GM23248 (cell line): ENCODE results near the gene EPHA5. TPM values are rescaled to one million over a fixed set of nuclear protein-coding genes. Genes with fewer than 3 reads are reported as not detected.

Experiments
- DNase-seq: peaks from one replicate; pipeline ENCODE4 v3.0.0-alpha.2; 2015
- H2AFZ ChIP-seq: fragments of 200-600 bp; sonication (generic); 2 replicates; pipeline ENCODE4 v1.6.1; 2016; ENCODE audit warnings: antibody characterized with exemption
- H3F3A ChIP-seq: fragments of 200-600 bp; sonication (generic); 2 replicates; pipeline ENCODE4 v1.6.1; 2016; ENCODE audit warnings: mild to moderate bottlenecking, antibody characterized with exemption, mixed run types; ENCODE audit not compliant: insufficient read depth
- H3K27ac ChIP-seq: fragments of 200-600 bp; sonication (generic); 2 replicates; pipeline ENCODE4 v1.5.1; 2016; ENCODE audit warnings: mild to moderate bottlenecking
- H3K27me3 ChIP-seq: fragments of 200-600 bp; sonication (generic); replicated peaks from 2 replicates; pipeline ENCODE4 v1.6.1; 2016; ENCODE audit warnings: mild to moderate bottlenecking; ENCODE audit not compliant: insufficient read depth
- H3K36me3 ChIP-seq: fragments of 200-600 bp; sonication (generic); 2 replicates; pipeline ENCODE4 v1.6.1; 2016; ENCODE audit warnings: low read depth, mild to moderate bottlenecking
- H3K4me1 ChIP-seq: fragments of 200-600 bp; sonication (generic); 2 replicates; pipeline ENCODE4 v1.6.1; 2016; ENCODE audit warnings: mild to moderate bottlenecking; ENCODE audit not compliant: insufficient read depth
- H3K4me2 ChIP-seq: fragments of 200-600 bp; sonication (generic); one replicate; pipeline ENCODE4 v1.6.1; 2016; ENCODE audit warnings: mild to moderate bottlenecking; ENCODE audit not compliant: unreplicated experiment
- H3K4me3 ChIP-seq: fragments of 200-600 bp; sonication (generic); 2 replicates; pipeline ENCODE4 v1.5.1; 2016; ENCODE audit warnings: mild to moderate bottlenecking
- H3K79me2 ChIP-seq: fragments of 200-600 bp; sonication (generic); 2 replicates; pipeline ENCODE4 v1.6.1; 2016; ENCODE audit warnings: mild to moderate bottlenecking; ENCODE audit not compliant: insufficient read depth
- H3K9ac ChIP-seq: fragments of 200-600 bp; sonication (generic); 2 replicates; pipeline ENCODE4 v1.6.1; 2016; ENCODE audit warnings: mild to moderate bottlenecking
- H3K9me2 ChIP-seq: fragments of 200-600 bp; sonication (generic); 2 replicates; pipeline ENCODE4 v1.6.1; 2016; ENCODE audit warnings: mixed run types, mild to moderate bottlenecking, moderate library complexity; ENCODE audit not compliant: insufficient read depth
- H3K9me3 ChIP-seq: fragments of 200-600 bp; sonication (generic); one replicate; pipeline ENCODE4 v1.6.1; 2017; ENCODE audit warnings: low read depth
- H4K20me1 ChIP-seq: fragments of 200-600 bp; sonication (generic); 2 replicates; pipeline ENCODE4 v1.6.0; 2016; ENCODE audit not compliant: insufficient read depth
- EZH2 ChIP-seq: fragments of 200-600 bp; sonication (generic); IDR thresholded peaks from 2 replicates; pipeline ENCODE4 v1.6.1; 2018; ENCODE audit warnings: antibody characterized with exemption, mild to moderate bottlenecking; ENCODE audit not compliant: insufficient read depth, poor library complexity, severe bottlenecking
- EZH2phosphoT487 ChIP-seq: fragments of 200-600 bp; sonication (generic); IDR thresholded peaks from 2 replicates; pipeline ENCODE4 v1.6.1; 2018; ENCODE audit warnings: antibody characterized with exemption, moderate library complexity, mild to moderate bottlenecking, low read depth; ENCODE audit not compliant: insufficient read depth
- WGBS, 2 experiments: methylation state at CpG; one replicate each; pipeline ENCODE4 v1.1.6; 2015 to 2017; ENCODE audit warnings: low lambda C conversion rate in 2 of 2, low coverage in 1 of 2; ENCODE audit errors: missing lambda C conversion rate in 2 of 2; 5-methylcytosine and 5-hydroxymethylcytosine counted together
- in situ Hi-C: fragments of 300-500 bp; cut with MboI; formaldehyde crosslinking; loops from 2 replicates; pipeline ENCODE4 v1.15.0; 2020
- polyA plus RNA-seq: library from polyadenylated mRNA; unstranded; fragments of >200 nt; fragmentation: Nextera tagmentation; extraction: Ambion mirVana; gene quantifications from 2 replicates; pipeline ENCODE4 v1.2.1, GENCODE V29; 2016
- total RNA-seq: library from RNA; depleted of rRNA; stranded (reverse); fragments of >200 nt; shearing (Covaris generic); gene quantifications from 2 replicates; pipeline ENCODE4 v1.2.3, GENCODE V29; 2014

The EPHA5 gene
- total and polyA plus RNA-seq, 2 experiments from 2014 or later, result not detected

DNA sequence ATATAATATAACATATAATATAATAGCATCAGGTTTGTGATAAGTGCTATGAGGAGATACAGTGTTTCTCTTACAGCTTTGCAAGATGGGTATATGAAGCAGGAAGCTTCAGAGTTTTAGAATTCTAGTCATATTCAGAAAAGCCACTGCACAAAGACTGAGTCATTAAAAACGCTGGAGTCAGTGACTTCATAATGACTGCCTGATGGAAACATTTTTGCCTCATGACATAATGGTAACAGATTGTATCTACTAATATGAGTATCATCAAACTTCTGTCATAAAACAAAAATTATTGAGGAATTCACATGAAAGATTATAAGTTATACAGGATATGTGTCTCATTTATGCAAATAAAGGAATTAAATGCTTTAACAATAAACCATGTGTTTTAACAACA lies 46.8 kb downstream of the EPHA5 start:
- WGBS, 2 experiments, result 0 to 4% methylated on average over 1 of the region's 1 CpG
- DNase-seq, result peak; percentile 81
- Histone ChIP-seq H3K4me1 (peaks cover 19% of the 10 kb centered on the region), H3K79me2 (no peaks in the 10 kb centered on the region), H3F3A (peaks cover 6% of the 10 kb centered on the region; the same call in 1 of the 2 replicates), H3K36me3 (no peaks in the 10 kb centered on the region), H4K20me1 (no peaks in the 10 kb centered on the region), H3K9me3 (no peaks in the 10 kb centered on the region), H3K9me2 (no peaks in the 10 kb centered on the region), H3K4me2 (peak overlapping the region; percentile 26), H3K27me3 (no peaks in the 10 kb centered on the region), H3K9ac (no peak overlapping the region), H2AFZ (no peak overlapping the region), H3K4me3 (no peak overlapping the region), H3K27ac (no peak overlapping the region)
- in situ Hi-C loops, result no loop called here
- no peak for TF ChIP-seq EZH2
- TF ChIP-seq EZH2phosphoT487, result no peak

- no peaks in the 10 kb centered on the region for H3K27me3 ChIP-seq
- H2AFZ ChIP-seq, result no peak overlapping the region
- no peaks in the 10 kb centered on the region for H3K79me2 ChIP-seq
- H3K4me1 ChIP-seq, result no peaks in the 10 kb centered on the region
- H3K4me2 ChIP-seq, result no peak overlapping the region
- H3K9ac ChIP-seq, result no peak overlapping the region
- no peak overlapping the region for H3K27ac ChIP-seq
- no peak for TF ChIP-seq EZH2phosphoT487
- no peak for TF ChIP-seq EZH2
- in situ Hi-C loops, result no loop called here
- no peaks in the 10 kb centered on the region for H3K9me3 ChIP-seq
- H3K36me3 ChIP-seq, result no peaks in the 10 kb centered on the region
- H3K4me3 ChIP-seq, result no peak overlapping the region
- H3F3A ChIP-seq, result no peaks in the 10 kb centered on the region
- 30 to 38% methylated on average over 1 of the region's 1 CpG for WGBS, 2 experiments
- no peaks in the 10 kb centered on the region for H3K9me2 ChIP-seq
- no peaks in the 10 kb centered on the region for H4K20me1 ChIP-seq
- DNase-seq, result no peak
These were observed 52.9 kb downstream of the EPHA5 start for GRCh38 chr4:65617416-65617815.

- Histone ChIP-seq H3K9me2 (no peaks in the 10 kb centered on the region), H3K27ac (no peak overlapping the region), H3K27me3 (0 out of 2 replicates have a peak, but pooled peaks cover 4% of the 10 kb centered on the region), H2AFZ (no peak overlapping the region), H4K20me1 (no peaks in the 10 kb centered on the region), H3K4me2 (no peak overlapping the region), H3K4me1 (no peaks in the 10 kb centered on the region), H3K9me3 (no peaks in the 10 kb centered on the region), H3K79me2 (no peaks in the 10 kb centered on the region), H3F3A (no peaks in the 10 kb centered on the region), H3K9ac (no peak overlapping the region), H3K36me3 (no peaks in the 10 kb centered on the region), H3K4me3 (no peak overlapping the region)
- TF ChIP-seq EZH2, result no peak
- no peak for TF ChIP-seq EZH2phosphoT487
- 17 to 19% methylated on average over 1 of the region's 1 CpG for WGBS, 2 experiments
- DNase-seq, result no peak
- in situ Hi-C loops, result no loop called here
These were observed 65.8 kb downstream of the EPHA5 start for GRCh38 chr4:65604515-65604914.

GRCh38 chr4:65600656-65601055 lies 69.6 kb downstream of the EPHA5 start:
- WGBS, 2 experiments, result 24 to 37% methylated on average over 3 of the region's 3 CpGs
- H3K27ac ChIP-seq, result no peak overlapping the region
- H3K27me3 ChIP-seq, result 0 out of 2 replicates have a peak, but pooled peaks cover 4% of the 10 kb centered on the region
- H2AFZ ChIP-seq, result no peak overlapping the region
- no peak overlapping the region for H3K4me2 ChIP-seq
- H3K9me2 ChIP-seq, result no peaks in the 10 kb centered on the region
- no peaks in the 10 kb centered on the region for H3K9me3 ChIP-seq
- in situ Hi-C loops, result no loop called here
- H3K4me3 ChIP-seq, result no peak overlapping the region
- TF ChIP-seq EZH2, result no peak
- no peak for TF ChIP-seq EZH2phosphoT487
- no peaks in the 10 kb centered on the region for H3F3A ChIP-seq
- no peaks in the 10 kb centered on the region for H3K36me3 ChIP-seq
- H4K20me1 ChIP-seq, result no peaks in the 10 kb centered on the region
- DNase-seq, result no peak
- H3K4me1 ChIP-seq, result no peaks in the 10 kb centered on the region
- H3K9ac ChIP-seq, result no peak overlapping the region
- no peaks in the 10 kb centered on the region for H3K79me2 ChIP-seq

GRCh38 chr4:65599340-65599739 lies 70.9 kb downstream of the EPHA5 start:
- DNase-seq, result no peak
- WGBS, 2 experiments, result 55 to 69% methylated on average over 2 of the region's 2 CpGs
- in situ Hi-C loops, result no loop called here

More at GRCh38 chr4:65599340-65599739, 70.9 kb downstream of the EPHA5 start:
- Histone ChIP-seq H3K79me2 (no peaks in the 10 kb centered on the region), H3K9me3 (no peaks in the 10 kb centered on the region), H3K4me1 (no peaks in the 10 kb centered on the region), H3F3A (no peaks in the 10 kb centered on the region), H3K36me3 (no peaks in the 10 kb centered on the region), H3K9me2 (no peaks in the 10 kb centered on the region), H4K20me1 (no peaks in the 10 kb centered on the region), H3K27me3 (no peaks in the 10 kb centered on the region), H3K27ac (no peak overlapping the region), H2AFZ (no peak overlapping the region), H3K9ac (no peak overlapping the region), H3K4me3 (no peak overlapping the region), H3K4me2 (no peak overlapping the region)
- TF ChIP-seq EZH2 (no peak), EZH2phosphoT487 (no peak)
